Endothelial cell of umbilical vein (primary cell): ENCODE results near the gene DUOXA1. TPM values are rescaled to one million over a fixed set of nuclear protein-coding genes. Genes with fewer than 3 reads are reported as not detected.

Experiments used
- BruUV-seq: library from RNA; stranded (reverse); fragments of 400-500 nt; replicated peaks from 2 replicates; lab custom pipeline; 2021; lab: Mats Ljungman, UMichigan
- CTCF ChIA-PET: fragments of 300-600, 350-600 bp; sonication (Branson Sonifier 250); formaldehyde crosslinking; loops from one replicate; lab custom pipeline; 2021; ENCODE audit warnings: antibody characterized with exemption, inconsistent platforms; lab: Charles Lee
- POLR2A ChIA-PET: fragments of 300-600, 350-600 bp; sonication (Branson Sonifier 250); formaldehyde crosslinking; loops from one replicate; lab custom pipeline; 2021; ENCODE audit warnings: antibody characterized with exemption, inconsistent platforms; lab: Charles Lee
- DNase-seq: peaks from one replicate; pipeline ENCODE4 v3.0.0-alpha.2; 2011; ENCODE audit warnings: low read depth, low spot score
- FAIRE-seq: peaks from 2 replicates; lab custom pipeline; 2011; peaks lifted over from hg19 to GRCh38; lab: Jason Lieb, UNC
- H2AFZ ChIP-seq: 2 replicates; pipeline ENCODE4 v1.6.0; 2012; ENCODE audit warnings: low read depth, low read length, control low read depth, inconsistent platforms
- H3K27ac ChIP-seq: 2 replicates; pipeline ENCODE4 v1.5.1; 2011; ENCODE audit warnings: low read depth, mild to moderate bottlenecking, control low read depth, low read length, moderate library complexity; ENCODE audit not compliant: insufficient read depth
- H3K27me3 ChIP-seq, 2 experiments: 2 replicates each; pipeline versions ENCODE4 v1.6.0 to v1.6.1; 2011; ENCODE audit warnings: low read length in 2 of 2, mixed read lengths in 1 of 2; ENCODE audit not compliant: control insufficient read depth in 2 of 2, insufficient read depth in 2 of 2
- H3K36me3 ChIP-seq, 2 experiments: 2 replicates in 1 of 2; 3 replicates in 1 of 2; pipeline ENCODE4 v1.5.1; 2011; ENCODE audit warnings: low read length in 2 of 2, mild to moderate bottlenecking in 1 of 2, moderate library complexity in 1 of 2; ENCODE audit not compliant: control insufficient read depth in 2 of 2, insufficient read depth in 2 of 2; ENCODE audit errors: extremely low read depth in 1 of 2
- H3K4me1 ChIP-seq: 3 replicates; pipeline ENCODE4 v1.5.1; 2011; ENCODE audit warnings: mild to moderate bottlenecking, low read length; ENCODE audit not compliant: control insufficient read depth, insufficient read depth; ENCODE audit errors: extremely low read depth
- H3K4me2 ChIP-seq: 2 replicates; pipeline ENCODE4 v1.6.1; 2011; ENCODE audit warnings: low read length, control low read depth, mixed read lengths; ENCODE audit not compliant: insufficient read depth
- H3K4me3 ChIP-seq, 3 experiments: fragments of 200-600 bp in 1 of 3; sonication (generic), shearing (Covaris generic) in 1 of 3; replicated peaks in 1 of 3; 2 replicates each; pipeline ENCODE4 v1.5.1; 2011 to 2016; ENCODE audit warnings: control low read depth in 3 of 3, low read length in 3 of 3, mild to moderate bottlenecking in 2 of 3, inconsistent platforms in 1 of 3, low read depth in 1 of 3, moderate library complexity in 1 of 3; ENCODE audit not compliant: insufficient read depth in 1 of 3
- H3K79me2 ChIP-seq: 2 replicates; pipeline ENCODE4 v1.6.0; 2012; ENCODE audit warnings: low read length, inconsistent platforms; ENCODE audit not compliant: control insufficient read depth, insufficient read depth
- H3K9ac ChIP-seq: replicated peaks from 2 replicates; pipeline ENCODE3; 2011; ENCODE audit warnings: low read length, control low read depth; ENCODE audit not compliant: insufficient read depth; ENCODE audit errors: extremely low read depth
- H3K9me1 ChIP-seq: replicated peaks from 3 replicates; pipeline ENCODE4 v1.6.0; 2011; ENCODE audit warnings: mild to moderate bottlenecking, low read length; ENCODE audit not compliant: control insufficient read depth, insufficient read depth; ENCODE audit errors: extremely low read depth
- H3K9me3 ChIP-seq: replicated peaks from 2 replicates; pipeline ENCODE4 v1.5.1; 2012; ENCODE audit warnings: low read length, inconsistent platforms; ENCODE audit not compliant: control insufficient read depth, insufficient read depth
- H4K20me1 ChIP-seq: replicated peaks from 2 replicates; pipeline ENCODE3; 2011; ENCODE audit warnings: mild to moderate bottlenecking, low read length; ENCODE audit not compliant: control insufficient read depth, insufficient read depth; ENCODE audit errors: extremely low read depth
- CTCF ChIP-seq, 2 donors: IDR thresholded peaks; 1 replicate in 1 of 2; 2 replicates in 1 of 2; pipeline ENCODE4 v1.5.1; 2011; ENCODE audit warnings: low read length in 2 of 2, mild to moderate bottlenecking in 2 of 2, moderate library complexity in 2 of 2, control low read depth in 1 of 2, inconsistent platforms in 1 of 2, low read depth in 1 of 2; ENCODE audit not compliant: insufficient read depth in 1 of 2; ENCODE audit errors: extremely low read depth in 1 of 2
- EZH2 ChIP-seq: IDR thresholded peaks from 2 replicates; pipeline ENCODE4 v1.6.1; 2012; ENCODE audit warnings: borderline replicate concordance, low read depth, mild to moderate bottlenecking, moderate library complexity, low read length, inconsistent platforms; ENCODE audit not compliant: severe bottlenecking
- FOS ChIP-seq: IDR thresholded peaks from 2 replicates; pipeline ENCODE4 v1.6.1; 2011; ENCODE audit warnings: mild to moderate bottlenecking, low read length, moderate library complexity, borderline replicate concordance; ENCODE audit not compliant: insufficient read depth
- GATA2 ChIP-seq: IDR thresholded peaks from 2 replicates; pipeline ENCODE4 v1.7.0; 2011; ENCODE audit warnings: low read depth, mild to moderate bottlenecking, moderate library complexity, mixed read lengths, low read length; ENCODE audit not compliant: insufficient read length, insufficient read depth
- JUN ChIP-seq: IDR thresholded peaks from 2 replicates; pipeline ENCODE4 v1.6.1; 2011; ENCODE audit warnings: borderline replicate concordance, low read depth; ENCODE audit not compliant: insufficient read length, insufficient read depth
- MAX ChIP-seq: IDR thresholded peaks from 2 replicates; pipeline ENCODE4 v1.6.1; 2011; ENCODE audit not compliant: insufficient read depth, insufficient read length
- MYC ChIP-seq: IDR thresholded peaks from one replicate; pipeline ENCODE4 v1.6.1; 2011; ENCODE audit warnings: mild to moderate bottlenecking, low read depth, low read length
- POLR2A ChIP-seq: IDR thresholded peaks from 2 replicates; pipeline ENCODE4 v1.6.1; 2012; ENCODE audit warnings: low read depth, mild to moderate bottlenecking, control low read depth, low read length
- POLR2AphosphoS5 ChIP-seq: IDR thresholded peaks from 2 replicates; pipeline ENCODE4 v1.6.1; 2012; ENCODE audit warnings: low read depth, mild to moderate bottlenecking, control low read depth, low read length, moderate library complexity; ENCODE audit not compliant: insufficient read depth
- dilution Hi-C: fragments of 300-500 bp; cut with MboI; formaldehyde crosslinking; loops from one replicate; pipeline ENCODE4 v1.15.0; 2019; ENCODE audit warnings: low sequenced_read_pairs; ENCODE audit not compliant: extremely low pct_ligation_motif_present
- intact Hi-C: fragments of 100-400 bp; cut with micrococcal nuclease; formaldehyde crosslinking; loops from one replicate; pipeline ENCODE4 v1.10.0; 2022
- polyA plus RNA-seq, 4 experiments: library from polyadenylated mRNA; depleted of rRNA in 3 of 4; stranded (reverse) in 3 of 4; unstranded in 1 of 4; fragments of >200 nt; gene quantifications; 2 replicates each; pipeline versions ENCODE4 v1.2.1 to v1.2.3, GENCODE V29; 2011 to 2012; ENCODE audit warnings: missing spikeins in 1 of 4
- total RNA-seq: library from RNA; stranded (reverse); gene quantifications from 2 replicates; pipeline ENCODE4 v1.2.3, GENCODE V29; 2021

Gene DUOXA1
- total and polyA plus RNA-seq, 2 donors (not counting 3 experiments of a cell fraction or from before 2014, with no cell fraction given) = 0.07 TPM; not detected in 1

- ChIA-PET CTCF (interaction anchor here (0.8 to 3.0 kb wide), 2 partner anchors 9 to 11 kb away, joined by 3 to 12 read pairs; no protein-coding TSS in a partner anchor), POLR2A (no interaction called here)
- DNase-seq = no peak
- Histone ChIP-seq H3K9me3 (no peaks in the 10 kb centered on the region), H3K4me1 (peaks cover 4% of the 10 kb centered on the region), H3K9ac (no peak overlapping the region), H3K4me3 (no peak overlapping the region), H3K4me2 (no peak overlapping the region), H3K36me3 (no peaks in the 10 kb centered on the region), H2AFZ (no peak overlapping the region), H3K27ac (no peak overlapping the region), H4K20me1 (no peaks in the 10 kb centered on the region), H3K27me3 (peaks cover 71 to 76% of the 10 kb centered on the region in 2 experiments), H3K9me1 (no peaks in the 10 kb centered on the region), H3K79me2 (no peaks in the 10 kb centered on the region)
- no peak for TF ChIP-seq FOS
- TF ChIP-seq POLR2AphosphoS5 = no peak
- TF ChIP-seq POLR2A = no peak
- no peak for TF ChIP-seq GATA2
- TF ChIP-seq MYC = no peak
- no peak for TF ChIP-seq EZH2
- TF ChIP-seq CTCF (IDR thresholded peaks at IDR 0.05; ENCODE audit: extremely low read depth in 1 of 2, insufficient read depth in 1 of 2, low read depth in 1 of 2, low read length in 2 of 2) = no peak
- no peak for TF ChIP-seq MAX
- no peak for TF ChIP-seq JUN
- no TSS peak for BruUV-seq
- dilution Hi-C loops = no loop called here
- intact Hi-C loops = loop anchor here (5.0 kb wide), 3 partner anchors 77 to 262 kb away; no protein-coding TSS in a partner anchor
- FAIRE-seq = no peak
Observed at GRCh38 chr15:45114751-45115085, 15.0 kb downstream of the DUOXA1 start.
